Neural cell (in vitro differentiated cells): ENCODE results near the gene ROR2. TPM values are rescaled to one million over a fixed set of nuclear protein-coding genes. Genes with fewer than 3 reads are reported as not detected.

ENCODE experiments used
- H2AFZ ChIP-seq: fragments of 200-600, 300-800 bp; sonication (generic), shearing (Covaris generic); 2 replicates; pipeline ENCODE4 v1.6.0; 2014; ENCODE audit warnings: low read depth, mild to moderate bottlenecking, antibody characterized with exemption, low read length, moderate library complexity
- H3F3A ChIP-seq: fragments of 200-600 bp; shearing (Covaris generic); 2 replicates; pipeline ENCODE4 v1.6.1; 2016; ENCODE audit warnings: mild to moderate bottlenecking, moderate library complexity, mixed read lengths, antibody characterized with exemption, low read length; ENCODE audit not compliant: insufficient read depth, poor library complexity, severe bottlenecking
- H3K27ac ChIP-seq: fragments of 200-600, 300-800 bp; sonication (generic), shearing (Covaris generic); 2 replicates; pipeline ENCODE4 v1.5.1; 2014; ENCODE audit warnings: mild to moderate bottlenecking, low read length, moderate library complexity
- H3K27me3 ChIP-seq: fragments of 300-800, 200-600 bp; sonication (generic), shearing (Covaris generic); 2 replicates; pipeline ENCODE4 v1.6.0; 2014; ENCODE audit warnings: mild to moderate bottlenecking, low read depth, low read length, moderate library complexity; ENCODE audit not compliant: insufficient read depth
- H3K36me3 ChIP-seq: fragments of 300-800, 200-600 bp; sonication (generic), shearing (Covaris generic); 2 replicates; pipeline ENCODE4 v1.5.1; 2014; ENCODE audit warnings: mild to moderate bottlenecking, antibody characterized with exemption, low read length, moderate library complexity; ENCODE audit not compliant: insufficient read depth
- H3K4me2 ChIP-seq: fragments of 300-800, 200-600 bp; sonication (generic), shearing (Covaris generic); 2 replicates; pipeline ENCODE4 v1.6.0; 2014; ENCODE audit warnings: mild to moderate bottlenecking, low read length
- H3K4me3 ChIP-seq: fragments of 300-800, 200-600 bp; sonication (generic), shearing (Covaris generic); 2 replicates; pipeline ENCODE4 v1.5.1; 2014; ENCODE audit warnings: mild to moderate bottlenecking, low read length, moderate library complexity
- H3K79me2 ChIP-seq: fragments of 200-600 bp; shearing (Covaris generic); replicated peaks from 2 replicates; pipeline ENCODE4 v1.6.0; 2014; ENCODE audit warnings: mild to moderate bottlenecking, low read length, moderate library complexity; ENCODE audit not compliant: insufficient read depth
- H3K9ac ChIP-seq: fragments of 300-800, 200-600 bp; sonication (generic), shearing (Covaris generic); 2 replicates; pipeline ENCODE4 v1.6.1; 2016; ENCODE audit warnings: mild to moderate bottlenecking, low read length, mixed read lengths
- H3K9me2 ChIP-seq: fragments of 200-600 bp; shearing (Covaris generic); 2 replicates; pipeline ENCODE4 v1.6.1; 2016; ENCODE audit warnings: mild to moderate bottlenecking, low read length, mixed read lengths; ENCODE audit not compliant: insufficient read depth
- H3K9me3 ChIP-seq: fragments of 200-600, 300-800 bp; sonication (generic), shearing (Covaris generic); 2 replicates; pipeline ENCODE4 v1.6.1; 2016; ENCODE audit warnings: mild to moderate bottlenecking, mixed run types, low read length, moderate library complexity, mixed read lengths
- H4K20me1 ChIP-seq: fragments of 200-600 bp; shearing (Covaris generic); 2 replicates; pipeline ENCODE4 v1.6.1; 2016; ENCODE audit warnings: mild to moderate bottlenecking, mixed run types; ENCODE audit not compliant: insufficient read depth
- EP300 ChIP-seq: fragments of 450-650 bp; conservative IDR thresholded peaks from 2 replicates; pipeline ENCODE4 v1.6.1; 2014; ENCODE audit warnings: antibody characterized with exemption, mild to moderate bottlenecking, moderate library complexity; ENCODE audit not compliant: poor library complexity, severe bottlenecking
- EZH2 ChIP-seq: fragments of 200-600, 300-800 bp; shearing (Covaris generic), sonication (generic); IDR thresholded peaks from 2 replicates; pipeline ENCODE4 v1.6.1; 2014; ENCODE audit warnings: antibody characterized with exemption, low read length, borderline replicate concordance, mild to moderate bottlenecking; ENCODE audit not compliant: insufficient read depth, poor library complexity, severe bottlenecking
- MXI1 ChIP-seq: fragments of 450-650 bp; conservative IDR thresholded peaks from 2 replicates; pipeline ENCODE4 v1.6.1; 2014; ENCODE audit warnings: antibody characterized with exemption, mild to moderate bottlenecking; ENCODE audit not compliant: poor library complexity, severe bottlenecking
- POLR2AphosphoS5 ChIP-seq: IDR thresholded peaks from 2 replicates; pipeline ENCODE4 v1.6.1; 2012
- RAD21 ChIP-seq: fragments of 450-650 bp; conservative IDR thresholded peaks from 2 replicates; pipeline ENCODE4 v1.6.1; 2014; ENCODE audit warnings: antibody characterized with exemption, mild to moderate bottlenecking, moderate library complexity
- SMC3 ChIP-seq: fragments of 450-650 bp; conservative IDR thresholded peaks from 2 replicates; pipeline ENCODE4 v1.6.1; 2014; ENCODE audit warnings: antibody characterized with exemption, mild to moderate bottlenecking, moderate library complexity; ENCODE audit not compliant: poor library complexity
- TAF1 ChIP-seq: IDR thresholded peaks from 2 replicates; pipeline ENCODE4 v1.6.1; 2012; ENCODE audit warnings: low read depth
- polyA plus RNA-seq: library from polyadenylated mRNA; depleted of rRNA; stranded (reverse); fragments of >200 nt; gene quantifications from 2 replicates; pipeline ENCODE4 v1.2.3, GENCODE V29; 2014
- TF ChIP-seq, protein P1 (sequence below): fragments of 450-650 bp; IDR thresholded peaks from 2 replicates; pipeline ENCODE4 v1.5.1; 2014; ENCODE audit warnings: antibody characterized with exemption, mild to moderate bottlenecking, moderate library complexity; ENCODE audit not compliant: poor library complexity, severe bottlenecking
- TF ChIP-seq, protein P2 (sequence below): IDR thresholded peaks from 2 replicates; pipeline ENCODE4 v1.6.1; 2012; ENCODE audit warnings: borderline replicate concordance

ROR2 gene
- polyA plus RNA-seq, 1 donor from 2014 or later: 0.33 TPM

DNA sequence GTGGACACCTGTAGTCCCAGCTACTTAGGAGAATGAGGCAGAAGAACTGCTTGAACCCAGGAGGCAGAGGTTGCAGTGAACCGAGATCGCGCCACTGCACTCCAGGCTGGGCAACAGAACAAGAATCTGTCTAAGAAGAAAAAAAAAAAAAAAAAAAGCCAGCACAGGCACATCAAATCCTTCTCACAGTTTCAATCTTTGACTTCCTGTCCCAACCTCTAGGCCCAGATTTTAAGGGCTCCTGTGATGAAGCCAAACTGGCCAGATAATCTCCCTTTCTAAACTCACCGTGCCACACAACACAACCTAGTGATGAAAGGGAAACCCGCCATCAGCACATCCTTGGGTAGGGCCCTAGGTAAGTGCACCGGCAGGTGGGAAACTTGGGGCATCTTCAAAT lies 58.1 kb downstream of the ROR2 start:
- TF ChIP-seq, protein P1, sequence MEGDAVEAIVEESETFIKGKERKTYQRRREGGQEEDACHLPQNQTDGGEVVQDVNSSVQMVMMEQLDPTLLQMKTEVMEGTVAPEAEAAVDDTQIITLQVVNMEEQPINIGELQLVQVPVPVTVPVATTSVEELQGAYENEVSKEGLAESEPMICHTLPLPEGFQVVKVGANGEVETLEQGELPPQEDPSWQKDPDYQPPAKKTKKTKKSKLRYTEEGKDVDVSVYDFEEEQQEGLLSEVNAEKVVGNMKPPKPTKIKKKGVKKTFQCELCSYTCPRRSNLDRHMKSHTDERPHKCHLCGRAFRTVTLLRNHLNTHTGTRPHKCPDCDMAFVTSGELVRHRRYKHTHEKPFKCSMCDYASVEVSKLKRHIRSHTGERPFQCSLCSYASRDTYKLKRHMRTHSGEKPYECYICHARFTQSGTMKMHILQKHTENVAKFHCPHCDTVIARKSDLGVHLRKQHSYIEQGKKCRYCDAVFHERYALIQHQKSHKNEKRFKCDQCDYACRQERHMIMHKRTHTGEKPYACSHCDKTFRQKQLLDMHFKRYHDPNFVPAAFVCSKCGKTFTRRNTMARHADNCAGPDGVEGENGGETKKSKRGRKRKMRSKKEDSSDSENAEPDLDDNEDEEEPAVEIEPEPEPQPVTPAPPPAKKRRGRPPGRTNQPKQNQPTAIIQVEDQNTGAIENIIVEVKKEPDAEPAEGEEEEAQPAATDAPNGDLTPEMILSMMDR: no peak
- no peak for TF ChIP-seq MXI1
- no peaks in the 10 kb centered on the region for H4K20me1 ChIP-seq
- no peak overlapping the region for H2AFZ ChIP-seq
- no peaks in the 10 kb centered on the region for H3K27me3 ChIP-seq
- H3K36me3 ChIP-seq: no peaks in the 10 kb centered on the region
- H3K4me3 ChIP-seq: no peak overlapping the region
- no peak overlapping the region for H3K9ac ChIP-seq
- H3K9me2 ChIP-seq: no peaks in the 10 kb centered on the region
- no peak overlapping the region for H3K27ac ChIP-seq
- no peaks in the 10 kb centered on the region for H3F3A ChIP-seq
- H3K9me3 ChIP-seq: no peaks in the 10 kb centered on the region
- no peak overlapping the region for H3K4me2 ChIP-seq
- no peaks in the 10 kb centered on the region for H3K79me2 ChIP-seq

DNA sequence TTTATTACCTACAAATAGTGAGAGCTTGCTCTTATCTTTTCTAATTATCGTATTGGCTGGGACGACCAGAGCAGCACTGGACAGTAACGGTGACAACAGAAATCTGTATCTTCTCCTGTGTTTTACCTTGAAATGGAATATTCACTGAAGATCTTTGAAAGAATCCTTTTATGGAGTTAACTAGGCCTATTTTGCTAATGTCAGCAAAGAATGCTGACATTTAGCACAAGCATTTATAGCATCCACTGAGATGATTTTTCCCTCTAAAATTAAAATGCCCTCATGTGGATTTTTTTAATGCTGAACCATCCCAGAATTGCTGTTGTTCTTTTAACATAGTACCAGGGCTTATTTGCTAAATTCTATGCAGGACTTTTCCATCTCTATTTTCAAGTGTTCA lies 59.4 kb downstream of the ROR2 start:
- no peaks in the 10 kb centered on the region for H3F3A ChIP-seq
- no peaks in the 10 kb centered on the region for H3K27me3 ChIP-seq
- H3K36me3 ChIP-seq: no peaks in the 10 kb centered on the region
- no peak overlapping the region for H3K9ac ChIP-seq
- H3K27ac ChIP-seq: no peak overlapping the region
- H3K9me2 ChIP-seq: no peaks in the 10 kb centered on the region
- no peak overlapping the region for H3K4me2 ChIP-seq
- no peaks in the 10 kb centered on the region for H4K20me1 ChIP-seq
- TF ChIP-seq, protein P2, sequence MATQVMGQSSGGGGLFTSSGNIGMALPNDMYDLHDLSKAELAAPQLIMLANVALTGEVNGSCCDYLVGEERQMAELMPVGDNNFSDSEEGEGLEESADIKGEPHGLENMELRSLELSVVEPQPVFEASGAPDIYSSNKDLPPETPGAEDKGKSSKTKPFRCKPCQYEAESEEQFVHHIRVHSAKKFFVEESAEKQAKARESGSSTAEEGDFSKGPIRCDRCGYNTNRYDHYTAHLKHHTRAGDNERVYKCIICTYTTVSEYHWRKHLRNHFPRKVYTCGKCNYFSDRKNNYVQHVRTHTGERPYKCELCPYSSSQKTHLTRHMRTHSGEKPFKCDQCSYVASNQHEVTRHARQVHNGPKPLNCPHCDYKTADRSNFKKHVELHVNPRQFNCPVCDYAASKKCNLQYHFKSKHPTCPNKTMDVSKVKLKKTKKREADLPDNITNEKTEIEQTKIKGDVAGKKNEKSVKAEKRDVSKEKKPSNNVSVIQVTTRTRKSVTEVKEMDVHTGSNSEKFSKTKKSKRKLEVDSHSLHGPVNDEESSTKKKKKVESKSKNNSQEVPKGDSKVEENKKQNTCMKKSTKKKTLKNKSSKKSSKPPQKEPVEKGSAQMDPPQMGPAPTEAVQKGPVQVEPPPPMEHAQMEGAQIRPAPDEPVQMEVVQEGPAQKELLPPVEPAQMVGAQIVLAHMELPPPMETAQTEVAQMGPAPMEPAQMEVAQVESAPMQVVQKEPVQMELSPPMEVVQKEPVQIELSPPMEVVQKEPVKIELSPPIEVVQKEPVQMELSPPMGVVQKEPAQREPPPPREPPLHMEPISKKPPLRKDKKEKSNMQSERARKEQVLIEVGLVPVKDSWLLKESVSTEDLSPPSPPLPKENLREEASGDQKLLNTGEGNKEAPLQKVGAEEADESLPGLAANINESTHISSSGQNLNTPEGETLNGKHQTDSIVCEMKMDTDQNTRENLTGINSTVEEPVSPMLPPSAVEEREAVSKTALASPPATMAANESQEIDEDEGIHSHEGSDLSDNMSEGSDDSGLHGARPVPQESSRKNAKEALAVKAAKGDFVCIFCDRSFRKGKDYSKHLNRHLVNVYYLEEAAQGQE: no peak
- TF ChIP-seq EZH2: no peak
- no peaks in the 10 kb centered on the region for H3K9me3 ChIP-seq
- no peak overlapping the region for H2AFZ ChIP-seq
- no peaks in the 10 kb centered on the region for H3K79me2 ChIP-seq
- no peak overlapping the region for H3K4me3 ChIP-seq

DNA sequence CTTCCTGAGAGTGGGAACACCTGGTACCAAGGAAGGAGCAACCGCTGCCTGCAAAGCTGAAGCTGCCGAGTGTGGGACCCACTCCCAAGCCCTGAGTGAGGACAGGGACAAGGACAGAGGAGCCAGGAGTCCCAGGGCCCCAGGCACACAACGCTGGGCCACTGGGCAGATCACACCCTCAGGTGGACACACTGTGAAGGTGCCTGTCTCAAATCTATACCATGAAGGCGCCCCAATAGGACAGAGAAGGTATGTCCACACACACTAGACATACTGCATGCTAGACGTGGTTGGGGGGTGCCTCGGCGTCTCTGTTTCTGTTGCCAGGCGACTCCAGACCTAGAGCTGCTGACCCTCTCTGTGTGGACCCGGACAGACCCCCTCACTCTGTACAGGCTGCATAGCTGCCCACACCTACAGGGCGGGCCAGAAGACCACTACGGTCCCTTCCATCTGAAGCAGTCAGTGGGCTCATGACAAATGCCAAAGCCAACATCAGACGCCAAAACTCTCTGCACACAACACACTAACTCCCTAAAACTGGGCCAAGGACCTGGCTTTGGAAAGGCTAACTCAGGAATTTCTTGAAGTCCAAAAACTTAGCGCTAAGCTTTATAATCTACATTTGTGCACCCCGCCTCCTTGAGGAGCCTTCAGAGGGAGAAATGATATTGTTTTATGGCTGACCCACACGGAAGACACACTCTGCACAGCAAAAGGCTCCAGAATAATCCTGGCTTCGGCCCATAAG lies 60.7 kb downstream of the ROR2 start:
- Histone ChIP-seq H3K27me3 (no peaks in the 10 kb centered on the region), H3K9me2 (no peaks in the 10 kb centered on the region), H3F3A (no peaks in the 10 kb centered on the region), H2AFZ (no peak overlapping the region), H3K36me3 (no peaks in the 10 kb centered on the region), H3K79me2 (no peaks in the 10 kb centered on the region), H3K4me3 (no peak overlapping the region), H3K4me2 (no peak overlapping the region), H3K9me3 (no peaks in the 10 kb centered on the region), H3K27ac (no peak overlapping the region), H3K9ac (no peak overlapping the region), H4K20me1 (no peaks in the 10 kb centered on the region)
- TF ChIP-seq TAF1 (no peak), POLR2AphosphoS5 (no peak), EP300 (no peak), SMC3 (no peak), RAD21 (no peak), EZH2 (no peak), MXI1 (no peak)
- TF ChIP-seq, protein P2: no peak
- TF ChIP-seq, protein P1: no peak
